ENCODE measurements around the gene HSBP1. TPM values are rescaled to one million over a fixed set of nuclear protein-coding genes. Genes with fewer than 3 reads are reported as not detected.

HSBP1 gene
- total RNA-seq, 1 experiment from 2014 or later = 230 TPM

GRCh38 chr16:83845263-83845662 lies 37.5 kb downstream of the HSBP1 start:
- no peak overlapping the region for H3K27ac ChIP-seq (ENCODE audit: insufficient read length, low read depth, low read length)
- H3K27me3 ChIP-seq (ENCODE audit: insufficient read depth, low read length) = no peaks in the 10 kb centered on the region
- no peak overlapping the region for H2BK5ac ChIP-seq (ENCODE audit: insufficient read length, low read length)
- no peak overlapping the region for H3K4me2 ChIP-seq (ENCODE audit: insufficient read depth, insufficient read length, low read length)
- H3K9ac ChIP-seq (ENCODE audit: extremely low read depth, insufficient read length, low read length) = no peak overlapping the region
- no peaks in the 10 kb centered on the region; a peak in 1 of 5 replicates for H3K9me3 Mint-ChIP-seq
- H3K27ac Mint-ChIP-seq = no peak overlapping the region
- H3K14ac ChIP-seq (ENCODE audit: insufficient read depth, low read length) = peak overlapping the region; percentile 35; the same call in 1 of the 2 replicates
- H2AFZ ChIP-seq (ENCODE audit: low read length) = no peak overlapping the region
- no CpG with 5 or more reads among the region's 8 CpGs for WGBS (ENCODE audit: extremely low coverage, insufficient read length, low lambda C conversion rate)
- peak overlapping the region; percentile 42 for H3K18ac ChIP-seq (ENCODE audit: insufficient read length, low read depth, low read length)
- H3K4me3 Mint-ChIP-seq = no peak overlapping the region
- DNase-seq = no peak
- no peaks in the 10 kb centered on the region for H4K20me1 ChIP-seq (ENCODE audit: control insufficient read depth, insufficient read depth, insufficient read length)
- no peak overlapping the region for H4K8ac ChIP-seq (replicated peaks; ENCODE audit: insufficient read length, low read depth, low read length)
- H4K91ac ChIP-seq (ENCODE audit: insufficient read length, low read depth, low read length) = peak overlapping the region; percentile 94
- no peak overlapping the region for H2BK12ac ChIP-seq (ENCODE audit: insufficient read length, low read depth, low read length)
- H4K5ac ChIP-seq (ENCODE audit: insufficient read length, low read depth, low read length) = no peak overlapping the region
- H2AK5ac ChIP-seq (ENCODE audit: insufficient read length, low read length) = no peak overlapping the region
- H3K23ac ChIP-seq (ENCODE audit: insufficient read length, low read depth, low read length) = no peak overlapping the region
- H2BK120ac ChIP-seq (ENCODE audit: low read depth, low read length, poor library complexity, severe bottlenecking) = peak overlapping the region; percentile 2
- no peaks in the 10 kb centered on the region; a peak in 2 of 7 replicates for H3K36me3 Mint-ChIP-seq (ENCODE audit: insufficient read depth in 1 of 3, low read depth in 3 of 3)
- H3K4me1 ChIP-seq (ENCODE audit: insufficient read depth, low read length) = peaks cover 11% of the 10 kb centered on the region; the same call in 1 of the 2 replicates
- no peak for TF ChIP-seq CTCF (conservative IDR thresholded peaks at IDR 0.05)
- peak overlapping the region; percentile 45; the same call in 1 of the 2 replicates for H3K4ac ChIP-seq (ENCODE audit: low read depth, low read length)
- 0 out of 2 replicates have a peak overlapping the region, but pooled peaks have one; percentile 80 for H2BK15ac ChIP-seq (ENCODE audit: low read depth, low read length)
- H3K9me3 ChIP-seq (ENCODE audit: control insufficient read depth, low read depth, low read length) = no peaks in the 10 kb centered on the region
- no peaks in the 10 kb centered on the region; the same call in 1 of the 2 replicates for H3K27me3 Mint-ChIP-seq (ENCODE audit: low read depth)
- H3K23me2 ChIP-seq (ENCODE audit: insufficient read length, low read depth, low read length, poor library complexity, severe bottlenecking) = no peaks in the 10 kb centered on the region
- H3K56ac ChIP-seq (ENCODE audit: insufficient read length, low read depth, low read length) = no peak overlapping the region
- no peak overlapping the region for H3T11ph ChIP-seq (ENCODE audit: low read length)
- H2BK20ac ChIP-seq (ENCODE audit: low read depth, low read length, poor library complexity, severe bottlenecking) = no peak overlapping the region
- H3K79me2 ChIP-seq (ENCODE audit: insufficient read depth, low read length) = no peaks in the 10 kb centered on the region
- H3K79me1 ChIP-seq (ENCODE audit: insufficient read depth, low read depth, low read length, poor library complexity, severe bottlenecking) = no peaks in the 10 kb centered on the region
- H3K4me1 Mint-ChIP-seq = peaks cover 62 to 63% of the 10 kb centered on the region in 2 experiments
